ENCODE measurements around the gene ADARB2.

The ADARB2 gene

DNA sequence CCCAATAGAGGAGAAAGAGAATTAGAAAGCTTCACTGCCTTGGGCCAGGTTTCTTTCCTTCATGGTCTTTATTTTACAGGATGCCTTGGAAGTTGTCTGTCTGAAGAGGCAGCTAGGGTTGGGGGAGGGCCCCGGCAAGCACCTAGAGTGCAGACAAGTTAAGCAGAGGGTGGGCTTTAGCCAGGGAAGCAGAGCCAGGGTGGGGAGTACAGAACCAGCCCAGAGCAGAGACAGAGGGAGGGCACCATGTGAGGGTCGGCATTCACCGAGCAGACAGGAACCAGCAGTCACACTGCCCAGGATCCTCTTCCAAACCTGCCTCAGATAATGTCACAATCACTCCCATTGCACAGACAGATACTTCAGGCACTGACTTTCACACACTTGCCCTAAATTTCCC, 75.9 kb downstream of the ADARB2 start:
- no peak for DNase-seq

DNA sequence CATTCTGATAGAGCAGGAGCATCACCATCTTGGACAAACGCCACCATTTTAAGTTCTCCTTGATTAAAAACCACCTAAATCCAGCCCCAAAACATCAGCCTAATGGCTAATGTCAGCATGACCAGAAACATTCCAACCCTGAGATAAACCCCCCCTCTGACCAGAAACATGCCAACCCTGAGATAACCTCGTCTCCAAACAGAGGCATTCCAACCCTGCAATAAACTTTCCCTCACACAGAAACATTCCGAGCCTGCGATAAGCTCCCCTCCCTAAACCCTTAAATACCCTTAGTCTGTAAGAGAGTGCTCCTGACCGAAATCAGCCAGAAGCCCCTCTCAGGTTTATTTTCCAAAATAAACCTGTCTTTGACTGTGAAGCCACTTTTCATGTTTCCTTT, 76.5 kb downstream of the ADARB2 start:
- no peak for DNase-seq

DNA sequence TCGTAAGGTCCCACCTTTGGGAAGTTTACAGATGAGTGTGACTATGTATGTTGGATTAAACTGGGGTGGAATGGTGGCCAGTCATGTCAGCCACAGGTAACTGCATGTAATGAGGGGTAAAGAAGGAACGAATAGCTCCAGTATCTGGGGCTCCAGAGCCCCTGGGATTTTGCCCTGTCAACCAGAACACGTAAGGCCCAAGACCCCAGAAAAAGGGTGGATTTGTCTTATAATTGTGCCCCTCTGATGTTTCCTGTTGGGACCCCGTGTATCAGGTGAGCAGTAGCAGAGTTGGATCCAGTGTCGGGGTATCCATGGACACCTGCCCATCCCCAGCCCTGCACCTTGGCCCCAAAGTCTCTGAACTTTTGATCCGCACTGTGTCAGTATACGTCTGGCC, 76.9 kb downstream of the ADARB2 start:
- no peak for DNase-seq

DNA sequence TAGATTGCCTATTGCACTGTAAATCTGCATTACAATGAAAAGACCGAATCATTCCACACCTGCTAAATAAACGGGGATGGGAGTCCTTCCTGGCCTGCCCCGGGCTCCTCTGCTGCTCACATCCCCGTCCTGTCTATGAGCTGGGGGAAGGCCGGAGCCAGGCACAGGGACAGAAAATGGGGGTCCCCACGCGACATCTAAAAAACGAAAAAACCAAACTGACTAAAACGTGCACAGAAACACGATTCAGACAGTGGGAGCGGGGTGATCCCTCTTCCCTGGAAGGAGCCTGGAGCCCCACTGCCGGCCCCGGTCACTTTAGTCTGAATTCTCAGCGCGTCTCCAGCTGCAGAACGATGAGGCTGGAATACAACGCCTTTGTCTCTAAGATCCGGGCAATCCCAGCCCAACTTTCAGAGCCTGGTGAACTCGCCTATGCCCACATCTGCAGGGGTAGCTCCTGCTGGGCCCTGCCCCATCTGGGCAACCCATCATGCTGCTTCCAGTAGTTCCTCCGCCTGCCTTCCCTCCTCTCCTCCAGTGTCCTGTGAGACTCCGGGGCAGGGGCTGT, 78.0 kb downstream of the ADARB2 start:
- DNase-seq: no peak

DNA sequence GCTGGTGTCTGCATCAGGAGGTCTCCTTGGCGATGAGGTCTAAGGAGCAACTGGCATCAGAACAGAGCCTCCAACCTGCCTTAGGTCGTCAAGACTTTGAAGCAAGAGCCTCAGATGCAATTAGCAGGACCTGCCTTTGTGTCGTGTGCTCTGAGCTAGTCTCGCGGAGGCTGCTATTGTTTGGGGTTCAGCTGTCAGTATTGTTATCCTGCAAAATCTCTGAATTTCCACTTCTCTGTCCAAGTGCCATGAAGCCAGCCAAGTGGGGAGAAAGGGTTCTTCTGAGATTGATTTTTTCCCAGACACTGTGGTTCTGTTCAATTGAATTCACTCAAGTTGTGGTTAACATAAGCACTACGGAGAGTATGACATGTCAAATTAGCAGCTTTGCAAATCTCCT, 78.7 kb downstream of the ADARB2 start:
- DNase-seq: no peak

DNA sequence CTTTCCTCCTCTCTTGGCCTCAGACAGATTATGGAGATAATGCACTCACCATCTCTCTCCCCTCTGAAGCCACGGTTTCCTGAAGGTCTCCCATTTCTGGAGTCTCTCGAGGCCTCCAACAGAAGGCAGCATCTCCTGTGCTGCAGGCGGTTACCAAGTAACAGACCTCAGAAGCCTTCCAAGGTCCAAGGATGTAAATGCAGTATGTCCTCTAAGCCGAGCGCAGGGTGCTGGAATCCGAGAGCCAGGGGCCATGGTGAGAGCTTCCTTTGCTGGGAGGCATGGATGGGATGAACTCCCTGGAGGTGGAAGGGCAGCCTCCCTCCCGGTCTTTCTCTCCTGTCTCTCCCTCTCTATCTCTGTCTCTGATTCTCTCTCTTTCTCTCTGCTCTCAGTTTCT, 79.8 kb downstream of the ADARB2 start:
- no peak for DNase-seq

DNA sequence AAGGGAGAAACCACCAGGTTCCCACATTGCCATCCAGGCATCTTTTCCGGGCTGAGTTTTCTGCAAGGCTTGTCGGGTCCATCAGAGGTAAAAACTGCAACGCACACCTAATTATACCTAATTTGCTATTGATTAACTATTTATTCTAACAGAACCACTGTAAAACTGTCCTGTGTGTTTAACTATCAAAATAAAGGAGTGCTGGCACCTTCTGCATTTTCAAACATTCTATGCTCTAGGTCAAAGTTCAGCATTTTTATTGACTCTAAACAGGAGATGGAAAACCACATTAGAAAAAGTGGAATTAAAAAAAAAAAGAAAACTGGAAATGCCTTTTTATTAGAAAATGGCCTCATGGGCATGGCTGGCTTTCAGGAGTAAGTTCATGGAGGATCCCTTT, 82.0 kb downstream of the ADARB2 start:
- DNase-seq: no peak

DNA sequence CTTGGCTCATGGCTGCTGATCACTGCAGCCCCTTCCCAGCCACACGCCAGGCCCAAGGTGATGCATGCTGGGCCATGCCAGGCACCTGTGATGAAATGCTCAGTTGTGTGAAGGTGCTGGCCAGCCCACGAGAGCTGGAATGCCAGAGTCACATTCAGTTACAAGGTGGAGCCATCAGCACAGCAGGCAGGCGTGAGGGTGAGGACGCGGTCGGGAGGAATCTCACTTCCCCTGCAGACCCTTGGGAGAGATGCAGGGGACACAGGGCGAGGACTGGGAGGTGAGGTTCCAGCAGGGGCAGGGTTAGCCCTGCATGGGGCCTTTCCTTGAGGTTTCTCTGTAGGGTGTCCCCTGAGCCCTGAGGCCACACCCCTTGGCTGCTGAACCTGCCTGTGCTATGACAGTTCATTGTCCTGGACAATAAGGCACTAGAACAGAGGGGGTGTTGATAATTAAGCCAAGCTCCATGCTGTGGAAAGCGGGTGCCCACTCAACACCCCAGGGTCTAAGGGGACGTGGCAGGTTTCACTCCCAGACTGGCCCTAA, 82.4 kb downstream of the ADARB2 start:
- no peak for DNase-seq

DNA sequence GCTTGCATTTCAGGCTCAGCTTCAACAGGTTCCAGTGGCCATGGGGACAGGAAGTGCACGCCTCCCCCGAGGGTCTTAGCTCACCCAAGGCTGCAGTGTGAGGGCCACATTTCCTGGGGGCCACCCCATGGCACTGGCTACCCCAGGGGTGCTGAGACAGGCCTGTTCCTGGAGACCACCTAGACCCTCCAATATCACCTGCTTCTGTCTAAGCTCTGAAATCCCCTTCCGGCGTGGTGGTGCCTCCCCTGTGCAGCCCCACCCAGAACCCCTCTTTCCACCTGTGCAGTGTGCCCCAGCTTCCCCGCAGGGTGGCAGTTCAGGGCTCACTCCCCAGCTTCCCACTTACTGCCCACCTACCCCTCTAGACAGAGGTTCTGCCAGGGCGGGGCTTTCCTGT, 83.1 kb downstream of the ADARB2 start:
- no peak for DNase-seq

DNA sequence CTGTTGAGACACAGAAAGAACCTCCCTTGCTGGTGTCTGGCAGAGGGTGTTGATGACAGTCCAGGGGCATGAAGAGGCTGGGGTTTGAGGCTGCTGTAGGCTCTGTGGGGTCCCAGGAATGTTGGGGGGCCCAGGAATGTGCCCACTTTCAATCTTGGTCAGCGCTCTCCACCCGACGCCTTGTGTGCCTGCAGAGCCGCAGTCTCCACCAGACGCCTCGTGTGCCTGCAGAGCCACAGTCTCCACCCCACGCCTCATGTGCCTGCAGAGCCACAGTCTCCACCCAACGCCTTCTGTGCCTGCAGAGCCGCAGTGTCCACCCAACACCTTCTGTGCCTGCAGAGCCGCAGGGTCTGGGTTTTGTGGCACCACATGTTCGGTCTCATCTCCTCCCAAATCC, 84.0 kb downstream of the ADARB2 start:
- DNase-seq: no peak

DNA sequence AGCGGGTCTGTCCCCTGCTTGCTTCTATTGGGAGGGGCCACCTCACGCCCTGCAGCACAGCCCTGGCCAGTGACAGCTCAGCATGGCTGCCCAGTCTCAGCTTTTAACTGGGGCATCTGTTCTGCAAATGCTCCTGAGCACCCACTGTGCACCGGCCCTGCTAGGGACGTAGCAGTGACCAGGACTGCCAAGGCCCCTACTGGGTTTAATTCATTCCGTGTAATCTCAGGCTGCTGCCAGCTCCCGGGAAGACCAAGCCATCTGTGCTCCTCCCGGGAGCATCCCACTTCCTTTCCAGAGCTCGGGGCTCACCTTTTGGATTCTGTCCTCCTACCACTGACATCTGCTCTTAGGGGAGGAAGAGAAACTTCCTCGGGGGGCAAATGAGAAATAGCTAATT, 85.2 kb downstream of the ADARB2 start:
- DNase-seq: no peak

DNA sequence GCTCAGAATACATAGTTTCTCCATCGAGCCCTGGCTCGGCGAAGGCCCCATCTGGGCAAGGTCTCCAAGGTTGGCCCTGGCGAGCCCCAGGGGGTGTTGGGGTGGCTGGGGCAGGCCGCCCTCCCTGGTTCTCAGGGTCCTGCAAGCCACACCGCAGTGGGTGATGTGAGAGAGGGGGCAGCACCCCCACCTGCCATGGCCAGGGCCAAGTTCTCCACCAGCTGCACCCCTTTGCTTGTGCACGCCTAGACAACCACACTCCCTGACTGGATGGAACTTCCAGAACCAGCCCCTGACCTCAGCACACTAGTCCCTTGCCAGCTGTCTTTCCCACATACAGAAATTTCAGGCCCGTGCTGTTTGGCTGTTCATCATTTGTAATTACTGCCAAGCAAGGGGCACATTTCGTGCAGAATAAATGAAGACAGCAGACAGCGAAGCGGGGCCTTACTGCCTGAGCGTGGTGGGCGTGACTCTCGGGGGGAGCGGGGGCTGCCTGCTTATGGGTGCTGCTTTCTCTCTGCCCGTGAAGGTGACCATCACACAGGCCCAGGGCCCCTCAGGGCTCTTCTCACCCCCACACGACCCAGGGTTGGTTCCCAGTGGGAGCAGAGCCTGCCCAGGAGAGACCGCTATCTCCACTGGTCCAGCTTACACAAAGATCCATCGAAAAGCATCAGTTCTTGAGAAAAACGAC, 85.9 kb downstream of the ADARB2 start:
- DNase-seq: no peak

DNA sequence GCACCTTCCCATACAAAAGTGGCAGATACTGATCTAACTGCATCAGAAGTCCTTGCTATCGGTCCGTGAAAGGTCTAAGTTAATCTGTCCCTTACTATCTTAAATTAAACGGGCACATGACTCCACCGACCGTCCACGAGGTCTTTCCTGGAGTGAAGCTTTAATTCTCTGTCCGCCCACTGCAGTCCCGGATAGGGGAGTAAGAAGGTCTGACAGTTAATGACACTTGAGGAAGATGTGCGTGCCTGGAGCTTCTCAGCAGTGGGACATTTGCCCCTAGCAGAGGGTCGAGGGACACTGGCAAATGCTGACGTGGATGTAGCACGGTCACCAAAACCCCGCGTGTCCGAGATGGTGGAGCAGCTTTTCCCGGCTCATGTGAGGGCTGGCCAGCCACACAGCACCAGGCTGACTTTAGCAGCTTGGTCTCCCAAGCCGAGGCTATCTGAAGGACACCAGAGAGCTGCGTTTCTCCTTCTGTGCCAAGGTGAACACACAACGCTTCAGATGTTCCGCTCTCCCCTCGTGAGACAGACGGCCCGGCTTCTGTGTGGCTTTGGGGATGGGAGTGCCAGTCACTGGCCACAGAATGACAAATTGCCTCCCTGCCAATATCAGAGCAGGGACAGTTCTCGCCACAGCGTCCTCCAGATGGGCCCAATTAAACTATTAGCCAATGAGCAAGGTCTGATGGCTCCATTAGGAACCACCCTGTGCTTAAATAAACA, 86.6 kb downstream of the ADARB2 start:
- no peak for DNase-seq

DNA sequence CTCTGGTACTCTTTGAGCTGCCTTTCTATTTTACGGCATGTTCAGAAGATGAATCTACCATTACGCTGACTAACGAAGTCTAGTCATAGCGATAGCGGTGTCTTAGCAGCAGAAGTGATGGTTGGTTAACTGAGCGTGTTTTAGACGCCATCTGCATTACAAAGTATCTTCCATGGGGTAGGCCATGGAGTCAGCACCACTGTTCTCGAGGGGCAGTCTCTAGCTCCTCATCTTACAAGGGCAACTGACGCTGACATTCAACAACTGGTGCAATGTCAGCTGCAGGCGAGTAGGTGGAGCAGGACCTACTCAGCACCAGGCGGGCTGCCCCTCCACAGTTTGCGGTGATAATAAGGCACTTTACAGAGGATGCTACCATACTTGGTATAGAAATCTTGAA, 88.7 kb downstream of the ADARB2 start:
- no peak for DNase-seq

DNA sequence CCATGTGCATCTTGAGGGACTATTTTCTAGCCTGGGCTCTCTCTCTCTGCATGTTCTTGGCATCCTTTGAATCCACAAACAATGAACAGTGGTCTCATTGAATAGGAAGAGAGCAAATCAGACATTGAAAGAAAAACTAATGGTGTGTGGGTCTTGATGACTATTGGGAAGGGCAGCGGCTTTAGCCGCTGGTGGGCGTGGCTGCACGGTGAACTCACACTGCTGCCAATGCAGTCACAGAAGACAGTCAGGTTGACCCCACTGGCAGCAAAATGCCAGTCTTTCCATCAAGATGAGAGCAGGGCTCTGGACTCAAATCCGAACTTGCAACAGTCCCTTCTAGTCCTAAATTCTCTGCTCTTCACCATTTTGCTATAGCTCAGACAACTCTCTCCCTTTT, 91.0 kb downstream of the ADARB2 start:
- DNase-seq: no peak

DNA sequence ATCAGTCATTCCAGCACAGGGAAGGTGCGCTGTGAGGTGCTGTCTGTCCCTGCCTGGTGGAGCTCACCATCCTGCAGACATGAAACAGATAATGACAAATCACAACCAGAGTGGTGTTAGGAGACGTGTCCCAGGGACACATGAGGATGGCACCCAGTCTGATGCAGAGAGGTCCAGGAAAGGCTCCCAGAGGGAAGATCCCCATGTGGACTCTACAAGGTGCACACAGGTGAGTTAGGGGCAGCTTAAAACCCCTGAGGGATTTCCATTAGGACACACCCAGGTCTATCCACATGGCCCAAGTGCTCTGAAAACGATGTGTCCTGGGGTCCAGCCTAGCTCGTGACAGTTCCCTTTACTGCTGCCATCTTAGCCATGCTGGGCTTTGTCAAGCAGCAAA, 91.4 kb downstream of the ADARB2 start:
- DNase-seq: no peak

DNA sequence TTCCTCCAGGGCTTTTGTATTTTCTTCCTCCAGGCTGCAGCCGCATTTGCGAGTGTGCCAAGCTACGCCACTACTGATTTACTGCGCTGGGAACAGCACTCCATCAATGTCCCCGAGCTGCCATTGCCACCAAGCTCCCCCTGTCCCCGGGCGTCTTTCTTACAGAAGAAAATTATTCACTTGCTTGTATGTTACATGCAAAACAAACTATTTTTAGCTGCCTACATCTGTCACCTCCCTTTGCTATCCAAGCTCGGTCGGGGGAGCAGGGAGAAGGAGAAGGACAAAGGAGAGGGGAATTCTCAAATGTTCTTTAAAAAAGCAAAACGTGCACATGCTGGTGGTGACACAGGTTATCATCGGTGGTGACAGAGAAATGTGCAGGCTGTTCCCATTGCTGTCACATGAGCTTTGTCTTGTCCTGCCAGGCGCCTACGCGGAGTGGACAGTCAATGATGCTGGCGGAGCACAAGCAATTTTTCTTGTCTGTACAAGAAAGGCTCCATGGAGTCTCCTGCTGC, 93.1 kb downstream of the ADARB2 start:
- no peak for DNase-seq

DNA sequence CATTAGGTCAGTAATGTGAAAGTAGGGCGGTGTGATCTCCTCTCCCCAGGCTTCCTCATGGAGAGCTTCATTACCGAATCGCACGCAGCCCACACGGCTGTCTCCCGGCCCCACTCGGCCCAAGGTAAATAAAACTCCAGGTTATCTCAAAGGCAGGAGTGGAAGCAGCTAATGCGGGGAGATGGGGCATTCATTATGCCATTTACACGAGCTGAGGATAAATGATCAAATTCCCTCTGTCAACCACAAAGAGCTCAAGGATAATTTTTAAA, 93.5 kb downstream of the ADARB2 start:
- DNase-seq: no peak

DNA sequence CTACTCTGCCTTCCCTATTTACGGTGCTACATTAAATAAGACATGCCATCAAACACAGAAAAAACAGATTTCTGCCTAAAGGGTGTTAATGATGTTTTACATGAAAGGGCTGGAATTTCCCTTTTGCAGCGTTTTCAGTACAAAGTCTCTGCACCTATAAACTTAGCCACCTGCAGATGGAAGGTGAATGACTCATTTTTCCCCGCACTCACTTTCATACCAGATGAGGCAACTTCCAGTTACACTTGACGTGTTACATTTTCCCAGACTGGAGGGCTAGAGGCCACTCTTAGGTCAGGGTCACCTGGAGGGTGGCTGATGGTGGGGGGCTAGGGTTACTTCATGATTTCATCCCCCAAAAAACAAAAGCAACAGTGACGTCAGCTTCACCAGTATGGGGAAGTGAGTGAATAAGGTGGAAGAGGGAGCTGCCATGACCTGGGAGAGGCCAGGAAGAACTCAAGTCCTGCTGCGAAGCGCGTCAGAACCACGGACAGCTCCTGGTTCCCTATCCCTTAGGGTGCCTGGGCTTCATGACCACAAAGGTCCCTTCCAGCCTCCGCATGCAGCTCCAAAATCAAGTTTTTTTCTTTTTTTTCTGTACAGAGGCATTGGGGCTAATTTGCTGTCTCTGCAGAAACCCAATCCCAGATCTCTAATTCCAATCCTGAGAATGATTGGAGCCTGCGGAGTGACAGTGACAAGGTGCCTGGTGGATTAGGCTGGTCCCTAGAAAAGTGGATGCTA, 94.0 kb downstream of the ADARB2 start:
- DNase-seq: peak; percentile 45 to 52

DNA sequence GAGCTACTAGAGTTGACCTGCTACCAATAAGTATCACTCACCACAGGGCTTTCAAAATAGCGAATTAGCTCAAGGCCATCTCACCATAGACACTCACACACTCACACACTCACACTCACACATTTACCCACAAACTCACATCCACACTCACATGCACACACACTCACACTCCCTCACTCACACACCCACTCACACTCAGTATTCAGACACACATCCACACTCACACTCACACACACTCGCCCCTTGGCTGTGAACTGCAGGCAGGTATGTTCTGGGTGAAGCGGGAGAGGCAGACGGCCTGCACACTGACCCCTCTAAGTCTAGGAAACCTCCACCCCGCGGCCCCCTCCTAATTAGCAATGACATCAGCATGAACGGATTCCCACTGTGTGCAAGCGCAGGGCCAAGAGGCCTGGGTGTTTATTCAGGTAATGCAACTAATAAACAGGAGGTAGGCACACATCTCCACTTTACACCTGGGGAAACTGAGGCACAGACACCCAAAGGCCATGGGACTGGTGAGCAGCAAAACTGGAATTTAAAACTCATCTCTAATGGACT, 94.6 kb downstream of the ADARB2 start:
- DNase-seq: no peak

DNA sequence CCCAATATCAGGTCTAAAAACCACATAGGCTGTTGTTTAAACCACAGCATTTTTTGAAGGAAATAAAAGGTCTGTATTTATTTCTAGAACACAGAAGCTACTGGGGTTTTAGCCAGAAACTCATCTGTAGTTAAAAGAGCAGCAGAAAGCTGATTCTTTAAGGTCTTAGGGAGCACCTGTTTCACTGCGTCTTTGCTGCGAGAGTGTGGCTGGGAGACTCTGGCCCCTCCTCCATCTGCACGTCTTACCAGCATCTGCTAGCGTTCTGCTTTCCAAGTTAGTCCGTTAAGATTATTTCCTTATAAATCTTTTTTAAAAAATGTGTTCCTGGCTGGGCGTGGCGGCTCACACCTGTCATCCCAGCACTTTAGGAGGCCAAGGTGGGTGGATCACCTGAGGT, 95.9 kb downstream of the ADARB2 start:
- no peak for DNase-seq

DNA sequence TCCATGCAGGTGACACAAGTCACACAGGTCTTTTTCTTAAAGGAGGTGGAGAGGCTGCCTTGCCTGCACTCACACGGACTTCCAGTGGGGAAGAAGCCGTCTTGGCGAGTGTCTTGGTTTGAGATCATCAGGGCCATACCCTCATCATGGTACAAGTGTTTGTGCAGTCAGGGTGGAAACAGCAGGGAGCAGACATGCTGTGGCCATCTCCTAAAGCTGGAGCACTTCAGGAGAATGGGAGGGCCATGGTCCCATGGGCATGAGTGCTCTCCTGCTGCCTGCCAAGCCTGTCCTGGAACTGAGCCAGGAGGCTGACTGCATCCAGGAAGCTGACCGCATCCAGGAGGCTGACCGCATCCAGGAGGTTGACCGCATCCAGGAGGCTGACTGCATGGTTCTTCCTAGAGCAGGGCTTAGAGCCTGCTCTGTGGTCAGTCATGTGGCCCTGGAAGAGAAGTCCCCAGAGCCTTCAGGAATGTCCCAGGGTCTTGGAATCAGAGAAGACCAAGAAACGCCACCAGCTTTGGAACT, 98.4 kb downstream of the ADARB2 start:
- DNase-seq: no peak

DNA sequence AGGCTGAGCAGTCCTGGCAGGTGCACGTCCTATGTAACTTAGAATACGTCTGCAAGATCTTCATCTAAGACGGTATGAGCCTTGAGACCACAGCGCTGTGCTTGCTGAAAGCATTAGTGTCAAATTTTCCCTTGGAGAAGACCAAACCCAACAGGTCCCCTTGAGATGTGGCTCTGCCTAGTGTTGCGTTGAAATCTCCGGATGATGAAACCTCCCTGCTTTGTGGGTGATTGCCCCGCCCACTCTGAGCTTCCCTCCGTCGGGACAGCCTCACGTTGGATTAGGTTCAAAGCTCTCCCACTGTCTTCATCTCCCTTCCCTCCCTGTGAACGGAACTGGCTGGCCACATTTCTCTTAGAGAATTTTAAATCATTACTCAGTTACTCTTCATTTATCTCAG, 102.0 kb downstream of the ADARB2 start:
- no peak for DNase-seq

All from activated CD4-positive, alpha-beta T cell treated with anti-CD3 and anti-CD28 coated beads, Interleukin-2, amount 50 U/mL, for 48 hours (primary cell).